GM19467 (cell line): ENCODE measurements around the gene SUZ12.
"Not testable (repeated sequence)": the region's sequence is repeated elsewhere in the genome, so short reads cannot be mapped to it uniquely, and the experiment has no call there.

ENCODE experiments used
- ATAC-seq: cut with Tn5 transposase; IDR thresholded peaks from one replicate; pipeline ENCODE4 v1.9.1; 2021; ENCODE audit warnings: mild to moderate bottlenecking, moderate library complexity; ENCODE audit not compliant: unreplicated experiment

Gene SUZ12

DNA sequence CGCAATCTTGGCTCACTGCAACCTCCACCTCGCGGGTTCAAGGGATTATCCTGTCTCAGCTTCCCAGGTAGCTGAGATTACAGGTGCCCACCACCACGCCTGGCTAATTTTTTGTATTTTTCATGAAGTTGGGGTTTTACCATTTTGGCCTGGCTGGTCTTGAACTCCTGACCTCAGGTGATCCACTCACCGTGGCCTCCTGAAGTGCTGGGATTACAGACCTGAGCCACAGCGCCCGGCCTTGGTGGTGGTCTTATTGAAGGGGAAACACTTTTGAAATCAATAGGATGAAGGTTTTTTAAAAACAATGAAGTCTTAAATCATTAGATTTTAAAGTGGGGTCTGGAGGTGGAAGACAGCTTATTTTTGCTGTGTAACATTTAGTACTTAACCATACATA, 5.6 kb downstream of the SUZ12 start:
- not testable (repeated sequence) for ATAC-seq

- not testable (repeated sequence) for ATAC-seq
Measured at GRCh38 chr17:31951953-31952352, 15.1 kb downstream of the SUZ12 start.

- ATAC-seq = not testable (repeated sequence)
Measured at GRCh38 chr17:31964131-31964530, 27.3 kb downstream of the SUZ12 start.

DNA sequence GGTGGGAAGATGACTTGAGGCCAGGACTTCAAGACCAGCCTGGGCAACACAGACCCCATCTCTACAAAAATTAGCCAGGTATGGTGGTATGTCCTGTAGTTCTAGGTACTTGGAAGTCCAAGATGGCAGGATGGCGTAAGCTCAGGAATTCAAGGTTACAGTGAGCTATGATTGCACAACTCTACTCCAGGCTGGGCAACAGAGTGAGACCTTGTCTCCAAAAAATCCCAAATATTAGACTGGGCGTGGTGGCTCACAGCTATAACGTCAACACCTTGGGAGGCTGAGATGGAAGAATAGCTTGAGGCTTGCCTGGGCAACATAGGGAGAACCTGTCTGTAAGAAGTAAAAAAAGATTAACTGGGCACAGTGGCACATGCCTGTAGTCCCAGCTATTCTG, 30.8 kb downstream of the SUZ12 start:
- no peak for ATAC-seq

DNA sequence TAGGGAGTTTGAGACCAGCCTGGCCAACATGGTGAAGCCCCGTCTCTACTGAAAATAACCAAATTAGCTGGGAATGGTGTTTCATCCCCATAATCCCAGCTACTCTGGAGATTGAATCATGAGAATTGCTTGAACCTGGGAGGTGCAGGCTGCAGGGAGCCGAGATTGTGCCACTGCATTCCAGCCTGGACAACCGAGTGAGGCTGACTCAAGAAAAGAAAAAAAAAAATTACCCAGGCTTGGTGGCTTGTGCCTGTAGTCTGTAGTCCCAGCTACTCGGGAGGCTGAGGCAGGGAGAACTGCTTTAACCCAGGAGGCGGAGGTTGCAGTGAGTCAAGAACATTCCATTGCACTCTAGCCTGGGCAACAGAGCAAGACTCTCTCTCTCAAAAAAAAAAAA, 33.6 kb downstream of the SUZ12 start:
- not testable (repeated sequence) for ATAC-seq

- ATAC-seq = not testable (repeated sequence)
Measured at GRCh38 chr17:31974269-31975071, 37.7 kb downstream of the SUZ12 start.

GRCh38 chr17:31975391-31975790, 38.6 kb downstream of the SUZ12 start:
- not testable (repeated sequence) for ATAC-seq

DNA sequence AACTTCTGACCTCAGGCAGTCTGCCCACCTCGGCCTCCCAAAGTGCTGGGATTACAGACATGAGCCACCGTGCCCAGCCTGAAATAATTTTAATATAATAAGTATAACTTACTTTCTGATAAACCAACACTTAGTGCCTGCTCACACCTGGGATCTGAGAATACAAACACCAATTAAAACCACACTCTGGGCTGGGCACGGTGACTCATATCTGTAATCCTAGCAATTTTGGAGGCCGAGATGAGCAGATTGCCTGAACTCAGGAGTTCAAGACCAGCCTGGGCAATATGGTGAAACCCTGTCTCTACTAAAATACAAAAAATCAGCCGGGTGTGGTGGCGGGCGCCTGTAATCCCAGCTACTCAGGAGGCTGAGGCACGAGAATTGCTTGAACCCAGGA, 55.0 kb downstream of the SUZ12 start:
- ATAC-seq = not testable (repeated sequence)

GRCh38 chr17:31997005-31997404, 60.2 kb downstream of the SUZ12 start:
- ATAC-seq = no peak

GRCh38 chr17:32006957-32007462, 70.2 kb downstream of the SUZ12 start, which contains the start of gene LRRC37B:
Gene LRRC37B (plus strand): TSS chr17:32007383. CDS start chr17:32021393, 14,010 bp downstream.
- peak; percentile 84 for ATAC-seq

DNA sequence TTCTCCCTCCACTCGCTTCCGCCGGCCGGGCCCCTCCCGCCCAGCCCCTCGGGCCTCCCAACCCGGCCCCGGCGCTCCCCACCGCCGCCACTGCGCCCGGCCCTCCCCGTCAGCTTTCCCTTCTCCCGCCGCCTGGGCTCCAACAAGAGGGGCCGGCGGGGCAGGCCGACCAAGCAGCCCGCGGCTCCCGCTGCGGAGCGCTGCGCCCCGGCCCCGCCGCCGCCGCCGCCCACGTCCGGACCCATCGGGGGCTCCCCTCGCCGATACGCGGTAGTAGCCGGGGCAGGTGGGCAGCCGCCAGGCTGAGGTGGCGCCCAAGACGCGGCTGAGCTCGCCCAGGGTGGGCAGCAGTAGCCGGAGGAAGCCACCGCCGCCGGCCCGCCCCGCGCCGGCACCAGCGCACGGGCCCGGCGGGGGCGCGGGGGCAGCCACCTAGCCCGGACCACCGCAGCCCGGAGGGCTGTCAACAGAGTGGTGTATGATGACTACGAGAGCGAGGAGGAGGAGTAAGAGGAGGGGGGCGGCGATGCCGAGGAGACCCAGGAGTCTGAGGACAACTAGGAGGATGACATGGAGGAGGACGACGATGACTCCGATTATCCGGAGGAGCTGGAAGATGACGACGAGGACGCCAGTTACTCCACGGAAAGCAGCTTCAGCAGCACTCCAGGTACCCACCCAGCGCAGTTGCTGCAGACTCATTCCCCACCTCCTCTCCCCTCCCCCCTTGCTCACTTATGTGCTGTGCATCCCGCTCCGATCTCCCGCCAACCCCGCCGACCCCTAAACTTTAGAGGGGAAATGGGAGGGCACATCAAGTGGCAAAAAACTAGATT, 70.9 kb downstream of the SUZ12 start:
- peak; percentile 34 for ATAC-seq

GRCh38 chr17:32009262-32009542, 72.4 kb downstream of the SUZ12 start:
- no peak for ATAC-seq

DNA sequence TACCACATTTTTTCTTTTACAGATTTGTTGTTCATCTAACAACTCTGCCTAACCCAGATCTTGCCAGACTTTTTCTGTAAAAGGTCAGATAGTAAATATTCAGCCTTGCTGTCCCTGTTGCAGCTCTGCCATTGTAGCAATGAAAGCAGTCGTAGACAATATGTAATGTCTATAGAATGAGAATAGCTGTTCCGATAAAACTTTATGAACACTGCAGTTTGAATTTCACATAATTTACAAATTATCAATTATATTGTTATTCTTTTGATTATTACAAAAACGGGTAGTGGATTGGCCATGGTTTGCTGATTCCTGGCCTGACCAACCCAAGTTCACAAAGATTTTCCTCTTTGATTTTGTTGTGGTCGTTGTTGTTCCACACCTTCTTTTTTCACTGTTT, 73.3 kb downstream of the SUZ12 start:
- ATAC-seq = no peak

- no peak for ATAC-seq
Measured at GRCh38 chr17:32015245-32016013, 78.6 kb downstream of the SUZ12 start.

- no peak for ATAC-seq
Measured at GRCh38 chr17:32016231-32016630, 79.4 kb downstream of the SUZ12 start.

DNA sequence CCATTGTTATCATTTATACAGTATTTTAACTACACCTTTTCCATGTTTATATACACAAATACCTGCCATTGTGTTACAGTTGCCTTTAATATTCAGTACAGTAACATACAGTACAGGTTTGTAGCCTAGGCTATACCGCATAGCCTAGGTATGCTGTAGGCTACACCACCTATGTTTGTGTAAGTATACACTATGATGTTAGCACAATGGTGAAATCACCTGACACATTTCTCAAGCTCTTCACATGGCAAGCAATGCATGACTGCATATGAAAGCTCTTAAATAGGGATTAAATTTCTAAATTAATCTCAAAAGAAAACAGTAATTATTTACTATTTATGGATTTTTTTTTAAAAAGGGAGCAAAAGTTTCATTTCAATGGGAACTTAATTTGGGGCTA, 82.4 kb downstream of the SUZ12 start:
- no peak for ATAC-seq

GRCh38 chr17:32020943-32021614, 84.3 kb downstream of the SUZ12 start:
- no peak for ATAC-seq

DNA sequence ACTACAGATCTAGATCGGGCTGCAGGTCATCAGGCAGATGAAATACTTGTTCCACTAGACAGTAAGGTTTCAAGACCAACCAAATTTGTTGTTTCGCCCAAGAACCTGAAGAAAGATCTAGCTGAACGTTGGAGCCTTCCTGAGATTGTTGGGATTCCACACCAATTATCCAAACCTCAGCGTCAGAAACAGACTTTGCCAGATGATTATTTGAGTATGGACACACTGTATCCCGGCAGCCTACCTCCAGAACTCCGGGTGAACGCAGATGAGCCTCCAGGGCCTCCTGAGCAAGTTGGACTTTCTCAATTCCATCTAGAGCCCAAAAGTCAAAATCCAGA, 84.8 kb downstream of the SUZ12 start:
- no peak for ATAC-seq

DNA sequence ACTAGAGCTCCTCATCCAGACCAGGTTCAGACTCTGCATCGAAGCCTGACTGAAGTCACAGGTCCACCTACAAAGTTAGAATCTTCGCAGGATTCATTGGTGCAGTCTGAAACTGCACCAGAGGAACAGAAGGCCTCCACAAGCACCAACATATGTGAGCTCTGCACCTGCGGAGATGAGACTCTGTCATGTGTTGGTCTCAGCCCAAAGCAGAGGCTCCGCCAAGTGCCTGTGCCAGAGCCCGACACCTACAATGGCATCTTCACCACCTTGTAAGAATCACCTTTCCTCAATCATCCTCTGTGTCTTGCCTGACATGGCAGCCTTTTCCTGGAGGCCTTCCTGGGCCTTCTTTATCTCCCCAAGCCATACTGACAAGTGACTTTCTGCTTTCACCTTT, 85.7 kb downstream of the SUZ12 start:
- not testable (repeated sequence) for ATAC-seq

DNA sequence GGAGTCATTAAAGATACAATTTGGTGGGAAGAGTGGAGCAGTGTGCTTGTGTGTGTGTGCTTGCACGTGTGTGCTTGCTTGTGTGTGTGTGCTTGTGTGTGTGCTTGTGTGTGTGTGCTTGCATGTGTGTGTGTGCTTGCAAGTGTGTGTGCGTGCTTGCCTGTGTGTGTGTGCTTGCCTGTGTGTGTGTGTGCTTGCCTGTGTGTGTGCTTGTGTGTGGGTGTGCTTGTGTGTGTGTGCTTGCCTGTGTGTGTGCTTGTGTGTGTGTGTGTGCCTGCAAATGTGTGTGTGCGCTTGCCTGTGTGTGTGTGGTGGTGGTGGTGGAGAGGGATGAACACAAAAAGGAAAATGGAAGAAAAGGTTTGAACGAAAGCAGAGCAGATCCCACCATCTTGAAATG, 90.5 kb downstream of the SUZ12 start:
- ATAC-seq = not testable (repeated sequence)

- no peak for ATAC-seq
Measured at GRCh38 chr17:32033223-32033622, 96.4 kb downstream of the SUZ12 start.
